ENCODE measurements around the gene APBB1.

APBB1 gene

DNA sequence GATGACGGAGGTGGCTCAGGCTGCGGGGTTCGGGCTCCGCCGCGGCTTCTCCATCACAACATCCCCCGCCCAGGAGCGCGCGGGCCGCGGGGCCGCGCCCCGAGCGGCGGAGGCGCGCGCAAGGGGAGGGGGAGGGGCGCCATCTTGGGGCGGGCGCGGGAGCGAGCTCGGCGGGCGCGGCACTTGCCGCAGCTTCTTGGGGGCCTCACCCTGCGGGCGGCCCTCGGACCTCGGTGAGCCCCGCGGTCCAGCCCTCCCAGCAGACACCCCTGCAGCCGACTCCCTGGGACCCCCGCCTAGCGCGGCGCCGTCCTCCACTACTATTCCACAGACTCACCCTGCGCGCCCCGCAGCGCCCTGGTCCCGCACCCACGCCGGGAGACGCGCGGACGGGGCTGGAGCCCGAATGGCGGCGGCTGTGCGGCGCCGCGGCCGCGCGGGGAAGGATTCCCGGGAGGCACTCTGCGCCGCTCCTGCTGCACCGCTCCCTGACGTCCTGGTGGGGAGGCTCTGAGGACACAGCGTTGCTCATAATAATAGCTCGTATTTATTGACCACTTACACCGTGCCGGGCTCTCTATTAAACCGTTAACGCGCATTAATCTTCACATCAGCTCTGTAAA lies at the start of gene APBB1:
APBB1 (minus strand) TSS at position 86 of the 623 bp plus-strand sequence. CDS start 7,747 bp downstream, outside the sequence.
- DNase-seq (ENCODE audit: low spot score), result peak; percentile 60

GRCh38 chr11:6459099-6459450 lies 40.2 kb upstream of the APBB1 start:
- DNase-seq (ENCODE audit: low spot score), result no peak

- no peak for DNase-seq (ENCODE audit: low spot score)
Observed at GRCh38 chr11:6458352-6459098, 39.6 kb upstream of the APBB1 start.

DNA sequence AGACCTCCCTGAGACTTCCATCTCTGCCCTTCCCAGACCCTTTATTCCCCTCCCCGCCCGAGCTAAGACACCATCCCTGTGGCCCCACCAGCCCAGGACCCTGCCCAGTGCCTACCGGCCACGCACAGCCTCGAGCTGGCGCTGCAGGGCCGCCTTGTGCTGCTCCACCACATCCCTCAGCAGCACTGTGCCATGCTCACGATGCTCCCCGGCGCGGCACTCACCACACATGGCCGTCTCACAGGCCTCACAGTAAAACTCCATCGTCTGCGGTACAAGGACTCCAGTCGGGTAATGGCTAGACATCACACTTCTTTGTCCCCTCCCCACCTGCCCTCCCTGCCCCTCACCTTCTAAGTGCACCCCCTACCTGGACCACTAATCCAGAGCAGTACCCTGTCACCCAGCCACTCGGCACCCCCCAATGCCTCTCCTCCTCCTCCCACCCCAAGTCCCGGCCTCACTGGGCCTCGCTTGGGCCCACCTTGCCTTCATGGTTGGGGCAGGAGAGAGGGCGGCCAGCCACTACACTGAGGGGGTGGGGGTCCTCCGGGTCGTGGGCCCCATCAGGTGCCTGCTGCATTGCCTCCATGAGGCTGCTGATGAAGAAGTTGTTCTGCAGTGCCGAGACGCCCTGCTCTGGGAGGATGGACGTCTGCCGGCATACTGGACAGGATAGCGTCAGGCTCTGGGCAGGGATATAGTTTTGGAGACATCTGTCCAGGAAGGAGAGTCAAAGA lies 38.9 kb upstream of the APBB1 start:
- no peak for DNase-seq (ENCODE audit: low spot score)

- no peak for DNase-seq (ENCODE audit: low spot score)
Observed at GRCh38 chr11:6456361-6457073, 37.6 kb upstream of the APBB1 start.

GRCh38 chr11:6455070-6455469 lies 36.2 kb upstream of the APBB1 start:
- DNase-seq (ENCODE audit: low spot score), result no peak

GRCh38 chr11:6453152-6453551 lies 34.3 kb upstream of the APBB1 start:
- DNase-seq (ENCODE audit: low spot score), result no peak

- no peak for DNase-seq (ENCODE audit: low spot score)
Observed at GRCh38 chr11:6452219-6452618, 33.3 kb upstream of the APBB1 start.

- no peak for DNase-seq (ENCODE audit: low spot score)
Observed at GRCh38 chr11:6448574-6448973, 29.7 kb upstream of the APBB1 start.

DNA sequence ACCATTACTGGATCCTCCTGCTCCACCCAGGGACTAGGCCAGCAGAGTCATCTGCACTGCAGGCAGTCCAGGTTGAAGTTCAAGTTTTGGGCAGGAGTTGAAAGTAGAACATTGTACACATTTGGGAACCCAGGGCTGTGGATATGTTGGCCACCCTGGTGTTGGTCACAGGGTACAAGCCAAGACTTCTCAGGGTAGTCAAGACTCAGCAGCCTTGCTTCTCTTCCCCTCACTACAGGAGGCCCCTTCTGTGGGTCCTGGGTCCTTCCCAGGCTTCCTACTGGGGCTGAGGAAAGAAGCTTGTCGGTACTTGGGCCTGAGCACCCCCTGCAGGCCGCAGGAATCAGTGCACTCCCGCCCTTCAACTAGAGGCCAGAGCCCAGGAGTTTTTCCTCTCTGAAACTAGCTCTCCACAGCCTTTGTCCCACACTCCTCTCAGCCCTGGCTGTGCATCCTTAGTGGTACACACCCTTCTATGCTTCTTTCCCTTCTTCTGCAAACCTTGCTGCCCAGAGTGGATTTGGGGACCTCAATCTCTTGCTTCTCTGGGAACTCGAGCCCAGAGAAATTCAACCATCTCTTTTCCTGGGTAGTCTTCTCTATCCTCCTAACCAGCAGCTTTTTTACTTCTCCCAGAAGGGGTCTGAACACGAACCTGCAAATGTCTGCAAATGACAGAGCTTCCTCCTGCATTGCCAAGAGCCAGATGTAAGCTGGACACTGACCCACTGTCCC lies 24.5 kb upstream of the APBB1 start:
- DNase-seq (ENCODE audit: low spot score), result peak; percentile 42

DNA sequence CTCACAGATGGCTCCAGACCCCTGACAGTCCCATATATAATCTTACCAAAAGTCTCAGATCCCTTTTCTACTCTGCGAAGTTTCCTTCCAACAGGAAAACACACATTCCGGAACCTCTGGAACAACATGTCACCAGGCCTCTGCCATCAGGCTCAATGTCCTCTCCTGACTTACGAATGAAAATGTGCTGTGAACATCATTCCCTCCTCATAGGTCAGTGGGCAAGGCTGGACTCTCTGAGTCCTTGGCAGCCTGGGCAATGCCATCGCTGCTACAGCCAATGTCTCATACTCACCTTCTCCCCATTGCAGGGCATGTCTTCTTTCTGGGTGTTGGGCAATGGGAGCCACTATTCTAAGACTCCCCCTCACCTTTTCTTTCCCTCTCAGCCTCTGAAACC lies 23.5 kb upstream of the APBB1 start:
- no peak for DNase-seq (ENCODE audit: low spot score)

GRCh38 chr11:6440906-6441358 lies 22.0 kb upstream of the APBB1 start, which contains the start of gene HPX:
Gene HPX (minus strand): TSS chr11:6440987. CDS start chr11:6440963, 24 bp downstream.
- DNase-seq (ENCODE audit: low spot score), result no peak

DNA sequence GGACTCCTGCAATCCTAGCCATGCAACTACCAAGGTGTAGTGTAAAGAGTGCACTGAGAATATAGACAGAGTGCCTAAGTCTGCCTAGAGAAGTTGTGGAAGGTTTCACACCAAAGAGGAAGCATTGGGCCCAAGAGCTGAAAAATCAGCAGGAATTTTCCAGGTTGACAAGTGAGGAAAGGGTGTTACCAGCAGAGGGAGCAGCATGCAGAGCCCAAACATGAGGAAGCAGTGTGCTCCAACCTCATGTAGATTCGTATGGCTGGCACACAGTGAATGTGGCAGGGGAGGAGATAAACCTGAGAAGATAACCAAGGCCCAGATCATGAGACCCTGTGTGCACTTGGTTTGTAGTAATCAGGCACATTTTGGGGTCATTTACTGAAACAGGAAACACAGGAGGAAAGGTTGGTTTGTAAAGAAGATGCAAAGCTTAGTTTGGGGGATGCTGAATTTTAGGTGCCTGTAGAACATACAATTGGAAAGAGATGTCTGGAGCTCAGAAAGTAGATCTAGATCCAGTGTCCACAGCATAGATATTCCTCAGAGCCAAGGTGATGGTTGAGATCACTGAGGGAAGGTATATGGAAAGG lies 20.2 kb upstream of the APBB1 start:
- DNase-seq (ENCODE audit: low spot score), result peak; percentile 59

DNA sequence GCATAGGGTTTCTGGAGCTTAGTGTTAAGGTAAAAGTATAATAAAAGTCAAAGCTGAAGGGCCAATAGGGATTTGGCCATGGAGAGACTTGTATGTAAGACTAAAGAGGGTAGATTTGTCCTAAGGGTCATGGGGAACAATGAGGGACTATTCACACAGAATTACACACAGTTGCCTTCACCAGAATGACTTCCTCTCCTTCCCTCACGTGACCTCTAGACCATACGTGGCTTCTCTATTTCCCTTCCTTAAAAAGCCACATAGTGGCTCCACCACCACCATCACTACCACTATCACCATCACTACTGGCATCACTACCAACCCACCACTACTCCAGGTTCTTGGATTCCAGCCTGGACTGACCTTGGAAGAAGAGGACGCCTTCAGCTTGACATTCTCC lies 19.1 kb upstream of the APBB1 start:
- no peak for DNase-seq (ENCODE audit: low spot score)

- DNase-seq (ENCODE audit: low spot score), result no peak
Observed at GRCh38 chr11:6437423-6437822, 18.5 kb upstream of the APBB1 start.

- DNase-seq (ENCODE audit: low spot score), result no peak
Observed at GRCh38 chr11:6433998-6434660, 15.2 kb upstream of the APBB1 start.

- peak; percentile 18 for DNase-seq (ENCODE audit: low spot score)
Observed at GRCh38 chr11:6431861-6432260, 13.0 kb upstream of the APBB1 start.

- DNase-seq (ENCODE audit: low spot score), result no peak
Observed at GRCh38 chr11:6427516-6427915, 8.6 kb upstream of the APBB1 start.

GRCh38 chr11:6420677-6421076 lies 1.8 kb upstream of the APBB1 start:
- no peak for DNase-seq (ENCODE audit: low spot score)

DNA sequence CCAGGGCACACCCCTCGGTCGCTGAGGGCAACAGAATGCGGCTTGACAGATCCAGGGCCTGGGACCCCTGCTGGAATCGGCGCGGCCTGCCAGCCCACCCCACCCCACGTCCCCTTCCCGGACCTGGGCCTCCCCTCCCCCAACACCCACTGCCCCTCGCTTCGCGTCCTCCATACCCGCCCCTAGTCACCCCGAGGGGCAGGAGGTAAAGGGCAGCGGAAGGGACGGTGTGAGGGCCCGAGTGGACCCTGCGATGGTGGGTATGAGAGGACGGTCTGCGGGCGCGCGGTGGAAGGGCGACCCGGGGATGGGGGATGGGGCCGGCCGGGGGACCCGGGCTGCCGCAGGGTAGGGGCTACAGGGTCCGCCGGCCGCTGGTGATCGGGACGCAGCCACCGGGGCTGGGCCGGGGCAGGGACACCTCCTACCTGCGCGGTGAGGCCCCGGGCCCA lies 311 bp downstream of the APBB1 start:
- no peak for DNase-seq (ENCODE audit: low spot score)
